K562 (cell line): ENCODE results near the gene SYNGR4. TPM values are rescaled to one million over a fixed set of nuclear protein-coding genes. Genes with fewer than 3 reads are reported as not detected.

Experiments
- FOXA1 ChIP-seq: fragments of 450-650 bp; IDR thresholded peaks from 2 replicates; pipeline ENCODE4 v1.6.1; 2016; ENCODE audit warnings: mild to moderate bottlenecking, borderline replicate concordance
- HDAC3 ChIP-seq: fragments of 450-650 bp; IDR thresholded peaks from 2 replicates; pipeline ENCODE4 v1.6.1; 2018; ENCODE audit warnings: borderline replicate concordance, mild to moderate bottlenecking, moderate library complexity; ENCODE audit not compliant: partially characterized antibody
- JUND ChIP-seq, 2 experiments: IDR thresholded peaks; 2 replicates in 1 of 2; 3 replicates in 1 of 2; pipeline ENCODE4 v1.6.1; 2011; ENCODE audit warnings: borderline replicate concordance in 2 of 2, low read depth in 2 of 2, low read length in 2 of 2, improper control_type of control experiment in 1 of 2, missing biosample characterization in 1 of 2, missing genetic modification characterization in 1 of 2, missing genetic modification reagents in 1 of 2
- LARP7 ChIP-seq: fragments of 450-650 bp; IDR thresholded peaks from 2 replicates; pipeline ENCODE4 v1.6.1; 2016
- LEF1 ChIP-seq: fragments of 450-650 bp; IDR thresholded peaks from 2 replicates; pipeline ENCODE4 v1.6.1; 2016; ENCODE audit warnings: mild to moderate bottlenecking
- MTA1 ChIP-seq: fragments of 450-650 bp; IDR thresholded peaks from 2 replicates; pipeline ENCODE4 v1.6.1; 2017; ENCODE audit warnings: borderline replicate concordance
- MYNN ChIP-seq, 2 experiments: sonication (generic); formaldehyde crosslinking in 1 of 2; IDR thresholded peaks; 2 replicates each; pipeline versions ENCODE4 v1.5.0 to v1.6.1; 2016 to 2020; ENCODE audit warnings: antibody characterized with exemption in 1 of 2, missing genetic modification reagents in 1 of 2
- SRF ChIP-seq, 2 experiments: fragments of 250-450, 450-650 bp in 1 of 2; sonication (Bioruptor Pico) in 1 of 2; sonication (generic) in 1 of 2; formaldehyde crosslinking; IDR thresholded peaks; 2 replicates each; pipeline versions ENCODE4 v1.5.0 to v1.5.1; 2020 to 2022; ENCODE audit warnings: mild to moderate bottlenecking in 1 of 2, missing genetic modification reagents in 1 of 2
- U2AF2 ChIP-seq: fragments of 200-400 bp; formaldehyde crosslinking; optimal IDR thresholded peaks from 2 replicates; pipeline ENCODE3; 2017; ENCODE audit warnings: low read depth, mild to moderate bottlenecking, low read length
- XRCC5 ChIP-seq: fragments of 200-400 bp; formaldehyde crosslinking; IDR thresholded peaks from 2 replicates; pipeline ENCODE4 v1.6.1; 2017; ENCODE audit warnings: low read depth, mild to moderate bottlenecking, low read length
- ZC3H8 ChIP-seq: fragments of 450-650 bp; IDR thresholded peaks from 2 replicates; pipeline ENCODE4 v1.6.1; 2017
- ZNF184 ChIP-seq: sonication (generic); formaldehyde crosslinking; IDR thresholded peaks from 2 replicates; pipeline ENCODE4 v1.5.0; 2020; ENCODE audit warnings: missing genetic modification reagents
- ZNF212 ChIP-seq: fragments of 450-650 bp; formaldehyde crosslinking; IDR thresholded peaks from 2 replicates; pipeline ENCODE4 v1.4.0; 2020; ENCODE audit warnings: mild to moderate bottlenecking
- ZNF316 ChIP-seq: fragments of 450-650 bp; IDR thresholded peaks from 2 replicates; pipeline ENCODE4 v1.6.1; 2016
- ZNF41 ChIP-seq: fragments of 250-450 bp; sonication (Bioruptor Pico); conservative IDR thresholded peaks from 2 replicates; pipeline ENCODE4 v1.4.0; 2020; ENCODE audit warnings: mild to moderate bottlenecking
- ZNF57 ChIP-seq: fragments of 450-650 bp; formaldehyde crosslinking; IDR thresholded peaks from 2 replicates; pipeline ENCODE4 v1.4.0; 2020; ENCODE audit warnings: mild to moderate bottlenecking, moderate library complexity
- ZNF584 ChIP-seq: fragments of 200-800 bp; sonication (Bioruptor generic); IDR thresholded peaks from 2 replicates; pipeline ENCODE4 v1.6.1; 2016; ENCODE audit warnings: low read depth, mild to moderate bottlenecking, missing genetic modification characterization, missing compliant biosample characterization
- ZZZ3 ChIP-seq: fragments of 450-650 bp; IDR thresholded peaks from 2 replicates; pipeline ENCODE4 v1.6.1; 2016; ENCODE audit warnings: antibody characterized with exemption, mild to moderate bottlenecking, moderate library complexity
- polyA plus RNA-seq, 8 experiments: library from polyadenylated mRNA; depleted of rRNA in 4 of 8; stranded (reverse) in 5 of 8; unstranded in 3 of 8; fragments of >200 nt; fragmentation: Nextera tagmentation in 2 of 8; fragmentation: Illumina TruSeq in 1 of 8; extraction: Ambion mirVana in 2 of 8; extraction: Trizol in 1 of 8; gene quantifications; 2 replicates each; pipeline versions ENCODE4 v1.2.1 to v1.2.3, GENCODE V29; 2011 to 2014; ENCODE audit warnings: inconsistent platforms in 1 of 8, missing spikeins in 1 of 8
- total RNA-seq, 7 experiments: library from RNA; depleted of rRNA in 6 of 7; stranded (reverse); fragments of >200 nt in 6 of 7; fragmentation: Illumina TruSeq in 2 of 7; extraction: Trizol in 2 of 7; gene quantifications; 2 replicates each; pipeline versions ENCODE4 v1.2.1 to v1.2.3, GENCODE V29; 2011 to 2021; ENCODE audit warnings: low replicate concordance in 1 of 7
- TF ChIP-seq, protein P1 (sequence below), 2 experiments: IDR thresholded peaks; 2 replicates each; pipeline ENCODE4 v1.6.1; 2011; ENCODE audit warnings: borderline replicate concordance in 1 of 2, control low read depth in 1 of 2, low read depth in 1 of 2, low read length in 1 of 2, mild to moderate bottlenecking in 1 of 2, mixed read lengths in 1 of 2, moderate library complexity in 1 of 2; ENCODE audit not compliant: insufficient read depth in 1 of 2, insufficient read length in 1 of 2, poor library complexity in 1 of 2, severe bottlenecking in 1 of 2; ENCODE audit errors: extremely low read depth in 1 of 2
- TF ChIP-seq, protein P2 (sequence below), 3 experiments: fragments of 200-800 bp in 1 of 3; fragments of 250-450 bp in 1 of 3; fragments of 450-650 bp in 1 of 3; sonication (Bioruptor Pico) in 1 of 3; sonication (Bioruptor generic) in 1 of 3; formaldehyde crosslinking in 1 of 3; IDR thresholded peaks; 2 replicates each; pipeline versions ENCODE4 v1.6.1 to v1.8.0; 2016 to 2022; ENCODE audit warnings: mild to moderate bottlenecking in 2 of 3, missing genetic modification characterization in 2 of 3, missing compliant biosample characterization in 1 of 3, moderate library complexity in 1 of 3
- TF ChIP-seq, protein P3 (sequence below), 2 experiments: fragments of 450-650 bp; IDR thresholded peaks; 2 replicates each; pipeline ENCODE4 v1.6.1; 2016

SYNGR4 gene
- total and polyA plus RNA-seq, 9 of the 15 experiments (the other 6 are each of a cell fraction or from before 2014, with no cell fraction given), result 0.07 to 0.14 TPM; not detected in 7

DNA sequence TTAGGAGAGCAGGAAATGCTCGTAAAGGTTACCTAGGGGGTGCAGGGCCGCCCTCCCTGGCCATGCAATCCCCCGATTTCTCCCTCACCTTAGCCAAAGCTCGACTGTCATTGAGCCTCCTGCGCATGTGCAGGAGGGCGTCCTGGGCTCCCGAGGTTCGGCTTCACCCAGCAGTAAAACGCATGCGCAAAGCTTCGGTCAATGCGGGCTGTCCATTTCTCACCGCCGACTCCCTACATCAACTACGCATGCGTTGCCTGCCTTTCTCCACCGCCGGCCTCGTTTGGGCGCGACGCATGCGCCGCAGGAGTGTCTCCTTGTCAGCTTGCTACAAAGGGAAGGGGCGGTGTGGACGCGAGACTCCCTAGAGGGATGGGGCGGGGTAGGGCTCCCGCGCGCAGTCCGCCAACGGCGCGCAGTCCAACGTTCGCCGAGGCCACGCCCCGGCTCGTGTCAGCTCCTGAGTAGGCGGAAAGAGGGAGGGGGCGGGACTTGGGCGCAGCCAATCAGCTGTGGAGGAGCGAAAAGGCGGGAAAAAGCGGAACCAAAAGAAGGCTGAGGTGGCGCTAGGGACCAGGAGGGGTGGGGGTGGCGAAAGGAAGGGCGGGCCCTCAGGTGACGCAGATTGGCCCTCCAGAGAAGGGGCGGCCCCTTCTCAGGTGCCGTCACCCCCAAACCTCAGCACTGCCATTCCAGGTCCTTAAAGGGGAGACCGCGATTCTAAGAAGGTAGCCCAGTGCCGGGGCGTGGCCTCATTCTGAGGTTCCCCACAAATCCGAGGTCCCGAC, at the start of gene SYNGR4, which contains the start of gene TMEM143 (continued):
- TF ChIP-seq MYNN (IDR thresholded peaks at IDR 0.05) (no peak), MYNN (CRISPR knock-in tag; IDR thresholded peaks at IDR 0.05) (no peak), JUND (IDR thresholded peaks at IDR 0.05; ENCODE audit: borderline replicate concordance, low read depth, low read length) (peak; percentile 70), JUND (tag; IDR thresholded peaks at IDR 0.05; ENCODE audit: borderline replicate concordance, low read depth, low read length) (peak; percentile 3; the same call in 1 of the 3 replicates), LARP7 (no peak), ZNF584 (CRISPR knock-in tag) (no peak), FOXA1 (no peak), MTA1 (0 out of 2 replicates have a peak, but pooled peaks have one; percentile 41), ZNF57 (no peak), ZNF316 (0 out of 2 replicates have a peak, but pooled peaks have one; percentile 20), ZNF212 (CRISPR knock-in tag) (no peak), ZZZ3 (no peak), ZNF184 (CRISPR knock-in tag) (no peak), ZNF41 (no peak), HDAC3 (no peak), LEF1 (0 out of 2 replicates have a peak, but pooled peaks have one; percentile 56), XRCC5 (peak; percentile 46; the same call in 1 of the 2 replicates), ZC3H8 (no peak), U2AF2 (no peak), SRF (CRISPR knock-in tag; IDR thresholded peaks at IDR 0.05) (no peak)
- TF ChIP-seq, protein P1, sequence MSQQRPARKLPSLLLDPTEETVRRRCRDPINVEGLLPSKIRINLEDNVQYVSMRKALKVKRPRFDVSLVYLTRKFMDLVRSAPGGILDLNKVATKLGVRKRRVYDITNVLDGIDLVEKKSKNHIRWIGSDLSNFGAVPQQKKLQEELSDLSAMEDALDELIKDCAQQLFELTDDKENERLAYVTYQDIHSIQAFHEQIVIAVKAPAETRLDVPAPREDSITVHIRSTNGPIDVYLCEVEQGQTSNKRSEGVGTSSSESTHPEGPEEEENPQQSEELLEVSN (IDR thresholded peaks at IDR 0.05; ENCODE audit: borderline replicate concordance in 1 of 2, extremely low read depth in 1 of 2, insufficient read depth in 1 of 2, insufficient read length in 1 of 2, low read depth in 1 of 2, low read length in 1 of 2, poor library complexity in 1 of 2, severe bottlenecking in 1 of 2), result peak; percentile 96 to 98
- TF ChIP-seq, protein P2, sequence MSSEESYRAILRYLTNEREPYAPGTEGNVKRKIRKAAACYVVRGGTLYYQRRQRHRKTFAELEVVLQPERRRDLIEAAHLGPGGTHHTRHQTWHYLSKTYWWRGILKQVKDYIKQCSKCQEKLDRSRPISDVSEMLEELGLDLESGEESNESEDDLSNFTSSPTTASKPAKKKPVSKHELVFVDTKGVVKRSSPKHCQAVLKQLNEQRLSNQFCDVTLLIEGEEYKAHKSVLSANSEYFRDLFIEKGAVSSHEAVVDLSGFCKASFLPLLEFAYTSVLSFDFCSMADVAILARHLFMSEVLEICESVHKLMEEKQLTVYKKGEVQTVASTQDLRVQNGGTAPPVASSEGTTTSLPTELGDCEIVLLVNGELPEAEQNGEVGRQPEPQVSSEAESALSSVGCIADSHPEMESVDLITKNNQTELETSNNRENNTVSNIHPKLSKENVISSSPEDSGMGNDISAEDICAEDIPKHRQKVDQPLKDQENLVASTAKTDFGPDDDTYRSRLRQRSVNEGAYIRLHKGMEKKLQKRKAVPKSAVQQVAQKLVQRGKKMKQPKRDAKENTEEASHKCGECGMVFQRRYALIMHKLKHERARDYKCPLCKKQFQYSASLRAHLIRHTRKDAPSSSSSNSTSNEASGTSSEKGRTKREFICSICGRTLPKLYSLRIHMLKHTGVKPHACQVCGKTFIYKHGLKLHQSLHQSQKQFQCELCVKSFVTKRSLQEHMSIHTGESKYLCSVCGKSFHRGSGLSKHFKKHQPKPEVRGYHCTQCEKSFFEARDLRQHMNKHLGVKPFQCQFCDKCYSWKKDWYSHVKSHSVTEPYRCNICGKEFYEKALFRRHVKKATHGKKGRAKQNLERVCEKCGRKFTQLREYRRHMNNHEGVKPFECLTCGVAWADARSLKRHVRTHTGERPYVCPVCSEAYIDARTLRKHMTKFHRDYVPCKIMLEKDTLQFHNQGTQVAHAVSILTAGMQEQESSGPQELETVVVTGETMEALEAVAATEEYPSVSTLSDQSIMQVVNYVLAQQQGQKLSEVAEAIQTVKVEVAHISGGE (CRISPR knock-in tag; IDR thresholded peaks at IDR 0.05), result peak in 1 of 3 experiments; percentile 47; a peak in 1 of 6 replicates
- TF ChIP-seq, protein P3, sequence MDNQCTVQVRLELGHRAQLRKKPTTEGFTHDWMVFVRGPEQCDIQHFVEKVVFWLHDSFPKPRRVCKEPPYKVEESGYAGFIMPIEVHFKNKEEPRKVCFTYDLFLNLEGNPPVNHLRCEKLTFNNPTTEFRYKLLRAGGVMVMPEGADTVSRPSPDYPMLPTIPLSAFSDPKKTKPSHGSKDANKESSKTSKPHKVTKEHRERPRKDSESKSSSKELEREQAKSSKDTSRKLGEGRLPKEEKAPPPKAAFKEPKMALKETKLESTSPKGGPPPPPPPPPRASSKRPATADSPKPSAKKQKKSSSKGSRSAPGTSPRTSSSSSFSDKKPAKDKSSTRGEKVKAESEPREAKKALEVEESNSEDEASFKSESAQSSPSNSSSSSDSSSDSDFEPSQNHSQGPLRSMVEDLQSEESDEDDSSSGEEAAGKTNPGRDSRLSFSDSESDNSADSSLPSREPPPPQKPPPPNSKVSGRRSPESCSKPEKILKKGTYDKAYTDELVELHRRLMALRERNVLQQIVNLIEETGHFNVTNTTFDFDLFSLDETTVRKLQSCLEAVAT (IDR thresholded peaks at IDR 0.05), result no peak
